SK-N-SH treated with all-trans-retinoic acid at 6 μM for 48 hours (cell line): ENCODE data around the gene HMGCS1.
"Not testable (repeated sequence)": the region's sequence is repeated elsewhere in the genome, so short reads cannot be mapped to it uniquely, and the experiment has no call there.

Source experiments
- ATAC-seq: fragments of 200-7000 bp; cut with Tn5 transposase; 3 replicates; pipeline ENCODE4 v1.9.1; 2020; ENCODE audit warnings: mild to moderate bottlenecking, moderate library complexity
- ARNTL ChIP-seq: fragments of 450-650 bp; formaldehyde crosslinking; IDR thresholded peaks from 2 replicates; pipeline ENCODE4 v1.5.0; 2020; ENCODE audit warnings: low read depth, mild to moderate bottlenecking, moderate library complexity, borderline replicate concordance
- BACH2 ChIP-seq: fragments of 250-450 bp; sonication (Bioruptor Pico); IDR thresholded peaks from 2 replicates; pipeline ENCODE4 v1.9.0; 2021; ENCODE audit warnings: mild to moderate bottlenecking, borderline replicate concordance
- CSDC2 ChIP-seq: fragments of 250-450 bp; sonication (Bioruptor Pico); IDR thresholded peaks from 2 replicates; pipeline ENCODE4 v1.5.0; 2020; ENCODE audit warnings: mild to moderate bottlenecking, moderate library complexity
- ISL1 ChIP-seq: fragments of 250-450 bp; sonication (Bioruptor Pico); IDR thresholded peaks from 2 replicates; pipeline ENCODE4 v2.1.2; 2022; ENCODE audit warnings: mild to moderate bottlenecking, moderate library complexity
- OSR1 ChIP-seq: fragments of 250-450 bp; sonication (Bioruptor Pico); IDR thresholded peaks from 2 replicates; pipeline ENCODE4 v1.8.0; 2022; ENCODE audit warnings: moderate library complexity, mild to moderate bottlenecking, inconsistent platforms
- PPARA ChIP-seq: fragments of 250-450 bp; sonication (Bioruptor Pico); IDR thresholded peaks from 2 replicates; pipeline ENCODE4 v1.5.0; 2020; ENCODE audit warnings: mild to moderate bottlenecking, borderline replicate concordance
- RARB ChIP-seq: fragments of 250-450 bp; sonication (Bioruptor Pico); IDR thresholded peaks from 2 replicates; pipeline ENCODE4 v1.8.0; 2021; ENCODE audit warnings: mild to moderate bottlenecking, moderate library complexity
- SNAI2 ChIP-seq: fragments of 250-450 bp; sonication (Bioruptor Pico); IDR thresholded peaks from 2 replicates; pipeline ENCODE4 v1.5.0; 2020; ENCODE audit warnings: mild to moderate bottlenecking, moderate library complexity
- ZC3H10 ChIP-seq: fragments of 250-450 bp; sonication (Bioruptor Pico); IDR thresholded peaks from 2 replicates; pipeline ENCODE4 v1.5.1; 2021; ENCODE audit warnings: mild to moderate bottlenecking, moderate library complexity
- ZFP30 ChIP-seq: fragments of 450-650 bp; formaldehyde crosslinking; IDR thresholded peaks from 2 replicates; pipeline ENCODE4 v1.5.0; 2022; ENCODE audit warnings: mild to moderate bottlenecking, moderate library complexity
- ZNF565 ChIP-seq: fragments of 450-650 bp; formaldehyde crosslinking; conservative IDR thresholded peaks from 2 replicates; pipeline ENCODE4 v1.5.0; 2020; ENCODE audit warnings: low read depth, mild to moderate bottlenecking, moderate library complexity
- ZNF70 ChIP-seq: fragments of 450-650 bp; formaldehyde crosslinking; IDR thresholded peaks from 2 replicates; pipeline ENCODE4 v1.5.0; 2020; ENCODE audit warnings: mild to moderate bottlenecking, moderate library complexity
- ZNF8 ChIP-seq: fragments of 450-650 bp; formaldehyde crosslinking; IDR thresholded peaks from 2 replicates; pipeline ENCODE4 v1.5.0; 2020; ENCODE audit warnings: mild to moderate bottlenecking, moderate library complexity
- TF ChIP-seq, protein P1 (sequence below): fragments of 250-450 bp; sonication (Bioruptor Pico); IDR thresholded peaks from 2 replicates; pipeline ENCODE4 v1.8.0; 2020; ENCODE audit warnings: mild to moderate bottlenecking, moderate library complexity, borderline replicate concordance
- TF ChIP-seq, protein P2 (sequence below): fragments of 250-450 bp; sonication (Bioruptor Pico); IDR thresholded peaks from 2 replicates; pipeline ENCODE4 v1.5.0; 2020; ENCODE audit warnings: mild to moderate bottlenecking, moderate library complexity
- TF ChIP-seq, protein P3 (sequence below): fragments of 250-450 bp; sonication (Bioruptor Pico); IDR thresholded peaks from 2 replicates; pipeline ENCODE4 v1.5.1; 2021; ENCODE audit warnings: mild to moderate bottlenecking, moderate library complexity
- TF ChIP-seq, protein P4 (sequence below): fragments of 250-450 bp; sonication (Bioruptor Pico); IDR thresholded peaks from 2 replicates; pipeline ENCODE4 v1.5.1; 2020; ENCODE audit warnings: low read depth, mild to moderate bottlenecking, moderate library complexity
- TF ChIP-seq, protein P5 (sequence below): fragments of 250-450 bp; sonication (Bioruptor Pico); IDR thresholded peaks from 2 replicates; pipeline ENCODE4 v1.8.0; 2021; ENCODE audit warnings: low read depth, mild to moderate bottlenecking, moderate library complexity, borderline replicate concordance

HMGCS1 gene

DNA sequence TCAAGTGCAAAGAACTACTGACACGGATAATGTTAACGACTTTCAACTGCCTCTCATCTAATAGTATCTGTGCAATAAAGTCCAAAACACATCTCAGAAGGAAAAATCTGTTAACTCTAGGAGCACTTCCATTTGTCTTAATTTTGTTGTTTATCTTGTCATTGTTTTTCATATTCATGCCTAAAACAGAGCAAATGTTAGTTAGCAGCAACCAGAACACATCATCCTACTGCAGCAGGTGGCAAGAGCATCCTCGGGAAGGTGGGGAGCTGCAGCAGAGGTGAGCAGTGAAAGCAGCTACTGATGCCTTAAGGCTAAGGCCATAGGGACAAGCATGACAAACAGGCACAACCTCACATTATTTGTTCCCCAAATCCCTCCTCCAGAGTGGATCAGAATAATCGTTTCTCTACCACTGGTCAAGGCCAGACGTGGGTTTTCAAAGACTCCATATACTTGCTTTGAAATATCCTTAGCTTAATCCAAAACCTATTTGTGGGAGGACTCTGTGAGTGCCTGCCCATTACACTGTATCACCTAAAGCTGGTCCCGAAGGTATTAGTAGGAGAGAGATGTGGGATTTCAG, 1.0 kb downstream of the HMGCS1 start (continued):
- TF ChIP-seq, protein P1, sequence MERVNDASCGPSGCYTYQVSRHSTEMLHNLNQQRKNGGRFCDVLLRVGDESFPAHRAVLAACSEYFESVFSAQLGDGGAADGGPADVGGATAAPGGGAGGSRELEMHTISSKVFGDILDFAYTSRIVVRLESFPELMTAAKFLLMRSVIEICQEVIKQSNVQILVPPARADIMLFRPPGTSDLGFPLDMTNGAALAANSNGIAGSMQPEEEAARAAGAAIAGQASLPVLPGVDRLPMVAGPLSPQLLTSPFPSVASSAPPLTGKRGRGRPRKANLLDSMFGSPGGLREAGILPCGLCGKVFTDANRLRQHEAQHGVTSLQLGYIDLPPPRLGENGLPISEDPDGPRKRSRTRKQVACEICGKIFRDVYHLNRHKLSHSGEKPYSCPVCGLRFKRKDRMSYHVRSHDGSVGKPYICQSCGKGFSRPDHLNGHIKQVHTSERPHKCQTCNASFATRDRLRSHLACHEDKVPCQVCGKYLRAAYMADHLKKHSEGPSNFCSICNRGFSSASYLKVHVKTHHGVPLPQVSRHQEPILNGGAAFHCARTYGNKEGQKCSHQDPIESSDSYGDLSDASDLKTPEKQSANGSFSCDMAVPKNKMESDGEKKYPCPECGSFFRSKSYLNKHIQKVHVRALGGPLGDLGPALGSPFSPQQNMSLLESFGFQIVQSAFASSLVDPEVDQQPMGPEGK (CRISPR knock-in tag): no peak
- TF ChIP-seq ARNTL: no peak
- no peak for TF ChIP-seq ZNF70 (CRISPR knock-in tag)
- TF ChIP-seq PPARA (CRISPR knock-in tag): no peak
- TF ChIP-seq CSDC2: no peak

DNA sequence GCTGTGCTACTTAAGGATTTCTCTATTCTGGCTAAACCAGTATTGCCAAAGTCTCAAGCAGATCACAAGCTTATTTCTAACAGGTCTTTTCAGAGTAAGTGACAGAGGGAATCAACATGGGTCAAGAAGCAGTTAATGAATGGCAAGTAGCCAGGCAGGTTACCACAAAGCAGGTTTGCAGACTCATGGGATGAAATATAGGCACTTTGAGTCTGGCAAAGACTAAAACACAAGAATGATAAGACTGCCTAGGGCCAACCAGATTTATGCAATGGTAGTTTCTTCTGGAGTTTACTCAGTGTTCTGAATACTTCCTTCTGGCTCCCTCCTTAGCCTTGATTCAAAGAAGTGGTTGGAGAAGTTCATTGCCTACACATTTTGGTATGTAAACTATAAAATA, 3.6 kb downstream of the HMGCS1 start:
- TF ChIP-seq CSDC2 (no peak), ZNF565 (CRISPR knock-in tag) (no peak)
- TF ChIP-seq, protein P2, sequence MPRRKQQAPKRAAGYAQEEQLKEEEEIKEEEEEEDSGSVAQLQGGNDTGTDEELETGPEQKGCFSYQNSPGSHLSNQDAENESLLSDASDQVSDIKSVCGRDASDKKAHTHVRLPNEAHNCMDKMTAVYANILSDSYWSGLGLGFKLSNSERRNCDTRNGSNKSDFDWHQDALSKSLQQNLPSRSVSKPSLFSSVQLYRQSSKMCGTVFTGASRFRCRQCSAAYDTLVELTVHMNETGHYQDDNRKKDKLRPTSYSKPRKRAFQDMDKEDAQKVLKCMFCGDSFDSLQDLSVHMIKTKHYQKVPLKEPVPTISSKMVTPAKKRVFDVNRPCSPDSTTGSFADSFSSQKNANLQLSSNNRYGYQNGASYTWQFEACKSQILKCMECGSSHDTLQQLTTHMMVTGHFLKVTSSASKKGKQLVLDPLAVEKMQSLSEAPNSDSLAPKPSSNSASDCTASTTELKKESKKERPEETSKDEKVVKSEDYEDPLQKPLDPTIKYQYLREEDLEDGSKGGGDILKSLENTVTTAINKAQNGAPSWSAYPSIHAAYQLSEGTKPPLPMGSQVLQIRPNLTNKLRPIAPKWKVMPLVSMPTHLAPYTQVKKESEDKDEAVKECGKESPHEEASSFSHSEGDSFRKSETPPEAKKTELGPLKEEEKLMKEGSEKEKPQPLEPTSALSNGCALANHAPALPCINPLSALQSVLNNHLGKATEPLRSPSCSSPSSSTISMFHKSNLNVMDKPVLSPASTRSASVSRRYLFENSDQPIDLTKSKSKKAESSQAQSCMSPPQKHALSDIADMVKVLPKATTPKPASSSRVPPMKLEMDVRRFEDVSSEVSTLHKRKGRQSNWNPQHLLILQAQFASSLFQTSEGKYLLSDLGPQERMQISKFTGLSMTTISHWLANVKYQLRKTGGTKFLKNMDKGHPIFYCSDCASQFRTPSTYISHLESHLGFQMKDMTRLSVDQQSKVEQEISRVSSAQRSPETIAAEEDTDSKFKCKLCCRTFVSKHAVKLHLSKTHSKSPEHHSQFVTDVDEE (CRISPR knock-in tag): no peak
- TF ChIP-seq, protein P1 (CRISPR knock-in tag): no peak
- ATAC-seq: no peak

DNA sequence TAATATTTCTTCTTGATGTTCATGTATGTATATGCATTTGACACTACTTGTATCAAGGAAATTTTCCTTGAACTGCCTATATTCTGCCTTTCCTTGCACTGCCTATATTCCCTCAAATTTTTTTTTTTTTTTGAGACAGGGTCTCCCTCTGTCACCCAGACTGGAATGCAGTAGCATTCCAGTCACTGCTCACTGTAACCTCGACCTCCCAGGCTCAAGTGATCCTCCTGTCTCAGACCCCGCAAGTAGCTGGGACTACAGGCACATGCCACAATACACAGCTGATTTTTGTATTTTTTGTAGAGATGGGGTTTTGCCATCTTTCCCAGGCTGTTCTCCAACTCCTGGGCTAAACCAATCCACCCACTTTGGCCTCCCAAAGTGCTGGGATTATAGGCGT, 4.1 kb downstream of the HMGCS1 start:
- ATAC-seq: no peak
- TF ChIP-seq, protein P3, sequence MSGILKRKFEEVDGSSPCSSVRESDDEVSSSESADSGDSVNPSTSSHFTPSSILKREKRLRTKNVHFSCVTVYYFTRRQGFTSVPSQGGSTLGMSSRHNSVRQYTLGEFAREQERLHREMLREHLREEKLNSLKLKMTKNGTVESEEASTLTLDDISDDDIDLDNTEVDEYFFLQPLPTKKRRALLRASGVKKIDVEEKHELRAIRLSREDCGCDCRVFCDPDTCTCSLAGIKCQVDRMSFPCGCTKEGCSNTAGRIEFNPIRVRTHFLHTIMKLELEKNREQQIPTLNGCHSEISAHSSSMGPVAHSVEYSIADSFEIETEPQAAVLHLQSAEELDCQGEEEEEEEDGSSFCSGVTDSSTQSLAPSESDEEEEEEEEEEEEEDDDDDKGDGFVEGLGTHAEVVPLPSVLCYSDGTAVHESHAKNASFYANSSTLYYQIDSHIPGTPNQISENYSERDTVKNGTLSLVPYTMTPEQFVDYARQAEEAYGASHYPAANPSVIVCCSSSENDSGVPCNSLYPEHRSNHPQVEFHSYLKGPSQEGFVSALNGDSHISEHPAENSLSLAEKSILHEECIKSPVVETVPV (CRISPR knock-in tag): no peak
- TF ChIP-seq SNAI2: no peak
- TF ChIP-seq ARNTL: no peak
- TF ChIP-seq PPARA (CRISPR knock-in tag): no peak
- TF ChIP-seq, protein P4, sequence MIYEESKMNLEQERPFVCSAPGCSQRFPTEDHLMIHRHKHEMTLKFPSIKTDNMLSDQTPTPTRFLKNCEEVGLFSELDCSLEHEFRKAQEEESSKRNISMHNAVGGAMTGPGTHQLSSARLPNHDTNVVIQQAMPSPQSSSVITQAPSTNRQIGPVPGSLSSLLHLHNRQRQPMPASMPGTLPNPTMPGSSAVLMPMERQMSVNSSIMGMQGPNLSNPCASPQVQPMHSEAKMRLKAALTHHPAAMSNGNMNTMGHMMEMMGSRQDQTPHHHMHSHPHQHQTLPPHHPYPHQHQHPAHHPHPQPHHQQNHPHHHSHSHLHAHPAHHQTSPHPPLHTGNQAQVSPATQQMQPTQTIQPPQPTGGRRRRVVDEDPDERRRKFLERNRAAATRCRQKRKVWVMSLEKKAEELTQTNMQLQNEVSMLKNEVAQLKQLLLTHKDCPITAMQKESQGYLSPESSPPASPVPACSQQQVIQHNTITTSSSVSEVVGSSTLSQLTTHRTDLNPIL (CRISPR knock-in tag): no peak
- no peak for TF ChIP-seq BACH2
- no peak for TF ChIP-seq ZNF70 (CRISPR knock-in tag)
- TF ChIP-seq ZC3H10 (CRISPR knock-in tag): no peak
- no peak for TF ChIP-seq ZNF8
- TF ChIP-seq ZFP30 (CRISPR knock-in tag): no peak
- no peak for TF ChIP-seq ISL1 (CRISPR knock-in tag)
- TF ChIP-seq RARB (CRISPR knock-in tag): no peak
- no peak for TF ChIP-seq ZNF565 (CRISPR knock-in tag)
- no peak for TF ChIP-seq OSR1 (CRISPR knock-in tag)
- TF ChIP-seq, protein P5, sequence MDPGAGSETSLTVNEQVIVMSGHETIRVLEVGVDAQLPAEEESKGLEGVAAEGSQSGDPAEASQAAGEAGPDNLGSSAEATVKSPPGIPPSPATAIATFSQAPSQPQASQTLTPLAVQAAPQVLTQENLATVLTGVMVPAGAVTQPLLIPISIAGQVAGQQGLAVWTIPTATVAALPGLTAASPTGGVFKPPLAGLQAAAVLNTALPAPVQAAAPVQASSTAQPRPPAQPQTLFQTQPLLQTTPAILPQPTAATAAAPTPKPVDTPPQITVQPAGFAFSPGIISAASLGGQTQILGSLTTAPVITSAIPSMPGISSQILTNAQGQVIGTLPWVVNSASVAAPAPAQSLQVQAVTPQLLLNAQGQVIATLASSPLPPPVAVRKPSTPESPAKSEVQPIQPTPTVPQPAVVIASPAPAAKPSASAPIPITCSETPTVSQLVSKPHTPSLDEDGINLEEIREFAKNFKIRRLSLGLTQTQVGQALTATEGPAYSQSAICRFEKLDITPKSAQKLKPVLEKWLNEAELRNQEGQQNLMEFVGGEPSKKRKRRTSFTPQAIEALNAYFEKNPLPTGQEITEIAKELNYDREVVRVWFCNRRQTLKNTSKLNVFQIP (CRISPR knock-in tag): no peak
- TF ChIP-seq, all 23 proteins: peak for 0

DNA sequence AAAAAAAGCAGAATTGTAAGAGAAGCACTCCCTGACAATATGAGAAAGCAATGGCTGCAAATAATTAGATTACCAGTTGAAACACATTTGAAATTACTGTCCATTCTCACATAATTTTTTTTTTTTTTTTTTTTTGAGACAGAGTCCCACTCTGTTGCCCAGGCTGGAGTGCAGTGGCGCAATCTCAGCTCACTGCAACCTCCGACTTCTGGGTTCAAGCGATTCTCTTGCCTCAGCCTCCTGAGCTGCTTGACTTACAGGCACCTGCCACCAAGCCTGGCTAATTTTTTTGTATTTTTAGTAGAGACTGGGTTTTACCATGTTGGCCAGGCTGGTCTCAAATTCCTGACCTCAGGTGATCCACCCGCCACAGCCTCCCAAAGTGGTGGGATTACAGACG, 6.3 kb downstream of the HMGCS1 start:
- not testable (repeated sequence) for ATAC-seq
